Measurements from ENCODE around the gene PTPN3. TPM values are rescaled to one million over a fixed set of nuclear protein-coding genes. Genes with fewer than 3 reads are reported as not detected.

Gene PTPN3
- total RNA-seq, 1 experiment from 2014 or later: 20.8 TPM

DNA sequence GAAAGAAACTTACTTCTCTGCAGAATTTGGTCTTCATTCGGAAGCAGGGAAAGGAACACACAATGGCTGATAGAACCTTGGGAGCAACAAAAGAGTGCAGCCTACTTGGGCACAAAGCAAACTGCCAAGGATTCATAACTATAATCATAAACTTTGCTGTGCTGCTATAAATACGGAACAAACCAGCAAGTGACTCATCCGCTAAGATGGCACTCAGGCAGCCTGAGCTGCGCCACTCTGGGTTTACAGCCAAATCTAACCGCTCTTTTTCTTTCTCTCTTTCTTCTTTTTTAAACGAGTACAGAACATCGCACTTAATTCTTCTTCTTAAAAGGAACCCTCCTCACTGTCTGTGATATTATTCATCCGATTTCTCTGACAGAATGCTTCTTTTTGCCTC, 81.1 kb downstream of the PTPN3 start:
- no peak for TF ChIP-seq POLR2AphosphoS5 (IDR thresholded peaks at IDR 0.05; ENCODE audit: low read depth, low read length)
- TF ChIP-seq CBX3 (IDR thresholded peaks at IDR 0.05; ENCODE audit: low read depth): no peak
- no peak for TF ChIP-seq YY1 (IDR thresholded peaks at IDR 0.05; ENCODE audit: extremely low read depth, insufficient replicate concordance, low read depth, low read length)
- TF ChIP-seq, protein P1, sequence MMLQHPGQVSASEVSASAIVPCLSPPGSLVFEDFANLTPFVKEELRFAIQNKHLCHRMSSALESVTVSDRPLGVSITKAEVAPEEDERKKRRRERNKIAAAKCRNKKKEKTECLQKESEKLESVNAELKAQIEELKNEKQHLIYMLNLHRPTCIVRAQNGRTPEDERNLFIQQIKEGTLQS (IDR thresholded peaks at IDR 0.05): no peak
- no peak for TF ChIP-seq SIN3A (IDR thresholded peaks at IDR 0.05; ENCODE audit: low read depth)
- TF ChIP-seq RAD21 (IDR thresholded peaks at IDR 0.05; ENCODE audit: low read depth): no peak
- TF ChIP-seq CEBPB (IDR thresholded peaks at IDR 0.05; ENCODE audit: low read depth): no peak
- no peak for TF ChIP-seq TCF7L2 (IDR thresholded peaks at IDR 0.05; ENCODE audit: borderline replicate concordance, extremely low read depth, insufficient read depth, insufficient read length)
- TF ChIP-seq EZH2phosphoT487 (IDR thresholded peaks at IDR 0.05; ENCODE audit: borderline replicate concordance): no peak
- no peak for TF ChIP-seq ELF1 (IDR thresholded peaks at IDR 0.05; ENCODE audit: borderline replicate concordance, low read depth)
- TF ChIP-seq, protein P2, sequence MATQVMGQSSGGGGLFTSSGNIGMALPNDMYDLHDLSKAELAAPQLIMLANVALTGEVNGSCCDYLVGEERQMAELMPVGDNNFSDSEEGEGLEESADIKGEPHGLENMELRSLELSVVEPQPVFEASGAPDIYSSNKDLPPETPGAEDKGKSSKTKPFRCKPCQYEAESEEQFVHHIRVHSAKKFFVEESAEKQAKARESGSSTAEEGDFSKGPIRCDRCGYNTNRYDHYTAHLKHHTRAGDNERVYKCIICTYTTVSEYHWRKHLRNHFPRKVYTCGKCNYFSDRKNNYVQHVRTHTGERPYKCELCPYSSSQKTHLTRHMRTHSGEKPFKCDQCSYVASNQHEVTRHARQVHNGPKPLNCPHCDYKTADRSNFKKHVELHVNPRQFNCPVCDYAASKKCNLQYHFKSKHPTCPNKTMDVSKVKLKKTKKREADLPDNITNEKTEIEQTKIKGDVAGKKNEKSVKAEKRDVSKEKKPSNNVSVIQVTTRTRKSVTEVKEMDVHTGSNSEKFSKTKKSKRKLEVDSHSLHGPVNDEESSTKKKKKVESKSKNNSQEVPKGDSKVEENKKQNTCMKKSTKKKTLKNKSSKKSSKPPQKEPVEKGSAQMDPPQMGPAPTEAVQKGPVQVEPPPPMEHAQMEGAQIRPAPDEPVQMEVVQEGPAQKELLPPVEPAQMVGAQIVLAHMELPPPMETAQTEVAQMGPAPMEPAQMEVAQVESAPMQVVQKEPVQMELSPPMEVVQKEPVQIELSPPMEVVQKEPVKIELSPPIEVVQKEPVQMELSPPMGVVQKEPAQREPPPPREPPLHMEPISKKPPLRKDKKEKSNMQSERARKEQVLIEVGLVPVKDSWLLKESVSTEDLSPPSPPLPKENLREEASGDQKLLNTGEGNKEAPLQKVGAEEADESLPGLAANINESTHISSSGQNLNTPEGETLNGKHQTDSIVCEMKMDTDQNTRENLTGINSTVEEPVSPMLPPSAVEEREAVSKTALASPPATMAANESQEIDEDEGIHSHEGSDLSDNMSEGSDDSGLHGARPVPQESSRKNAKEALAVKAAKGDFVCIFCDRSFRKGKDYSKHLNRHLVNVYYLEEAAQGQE (IDR thresholded peaks at IDR 0.05; ENCODE audit: low read depth): no peak
- no peak for TF ChIP-seq SRF (IDR thresholded peaks at IDR 0.05; ENCODE audit: low read depth)
- no peak for TF ChIP-seq ZNF274 (IDR thresholded peaks at IDR 0.05; ENCODE audit: low read depth, low read length)
- TF ChIP-seq, protein P3, sequence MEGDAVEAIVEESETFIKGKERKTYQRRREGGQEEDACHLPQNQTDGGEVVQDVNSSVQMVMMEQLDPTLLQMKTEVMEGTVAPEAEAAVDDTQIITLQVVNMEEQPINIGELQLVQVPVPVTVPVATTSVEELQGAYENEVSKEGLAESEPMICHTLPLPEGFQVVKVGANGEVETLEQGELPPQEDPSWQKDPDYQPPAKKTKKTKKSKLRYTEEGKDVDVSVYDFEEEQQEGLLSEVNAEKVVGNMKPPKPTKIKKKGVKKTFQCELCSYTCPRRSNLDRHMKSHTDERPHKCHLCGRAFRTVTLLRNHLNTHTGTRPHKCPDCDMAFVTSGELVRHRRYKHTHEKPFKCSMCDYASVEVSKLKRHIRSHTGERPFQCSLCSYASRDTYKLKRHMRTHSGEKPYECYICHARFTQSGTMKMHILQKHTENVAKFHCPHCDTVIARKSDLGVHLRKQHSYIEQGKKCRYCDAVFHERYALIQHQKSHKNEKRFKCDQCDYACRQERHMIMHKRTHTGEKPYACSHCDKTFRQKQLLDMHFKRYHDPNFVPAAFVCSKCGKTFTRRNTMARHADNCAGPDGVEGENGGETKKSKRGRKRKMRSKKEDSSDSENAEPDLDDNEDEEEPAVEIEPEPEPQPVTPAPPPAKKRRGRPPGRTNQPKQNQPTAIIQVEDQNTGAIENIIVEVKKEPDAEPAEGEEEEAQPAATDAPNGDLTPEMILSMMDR (IDR thresholded peaks at IDR 0.05 in 2 of 3, conservative IDR thresholded peaks at IDR 0.05 in 1 of 3; ENCODE audit: borderline replicate concordance in 1 of 3, insufficient read depth in 1 of 3, low read depth in 2 of 3, low read length in 2 of 3): no peak
- no peak overlapping the region for H2AFZ ChIP-seq (ENCODE audit: low read depth, low read length, poor library complexity, severe bottlenecking)
- no peak overlapping the region for H3K4me2 ChIP-seq (ENCODE audit: low read length)
- ATAC-seq (no peak), DNase-seq (ENCODE audit: low read depth, low spot score) (no peak)
- H3K4me3 ChIP-seq (replicated peaks in 1 of 2; ENCODE audit: low read depth in 1 of 2, low read length in 2 of 2): no peak overlapping the region
- no peak overlapping the region for H3K9ac ChIP-seq (ENCODE audit: low read length)
- H3K27ac ChIP-seq (ENCODE audit: low read depth, low read length): no peak overlapping the region
- ChIA-PET RAD21 (ENCODE audit: low non-redundant PET in 1 of 2, low total read pairs in 2 of 2, uncharacterized antibody in 2 of 2, unreplicated experiment in 2 of 2) (no interaction called here), POLR2A (no interaction called here), CTCF (no interaction called here)
- H3K9me2 ChIP-seq (ENCODE audit: insufficient read depth): no peaks in the 10 kb centered on the region
- no peaks in the 10 kb centered on the region for H3K4me1 ChIP-seq (ENCODE audit: control insufficient read depth in 1 of 2, insufficient read depth in 2 of 2, low read length in 2 of 2)
- no peaks in the 10 kb centered on the region for H3K79me2 ChIP-seq (ENCODE audit: insufficient read depth, low read length)
- H3K27me3 ChIP-seq (ENCODE audit: insufficient read depth, low read length): no peaks in the 10 kb centered on the region
- BruUV-seq (replicated peaks): no TSS peak
- intact Hi-C loops (cut with micrococcal nuclease): no loop called here
- peaks cover 4 to 5% of the 10 kb centered on the region in 2 experiments; a peak in 1 of 4 replicates for H3K36me3 ChIP-seq (ENCODE audit: control insufficient read depth in 1 of 2, insufficient read depth in 2 of 2, low read length in 2 of 2)
- no peaks in the 10 kb centered on the region for H3K9me3 ChIP-seq (ENCODE audit: control insufficient read depth in 1 of 2, insufficient read depth in 1 of 2, low read depth in 1 of 2, low read length in 2 of 2)
- no peaks in the 10 kb centered on the region for H4K20me1 ChIP-seq (ENCODE audit: insufficient read depth)

All from HCT116 (cell line).